CD4-positive, alpha-beta T cell treated with Interleukin-21 for 1 hour (primary cell): ENCODE data around the gene DUSP28.

Experiments
- DNase-seq: peaks from one replicate; pipeline ENCODE4 v3.0.0-alpha.2; 2020

Gene DUSP28

DNA sequence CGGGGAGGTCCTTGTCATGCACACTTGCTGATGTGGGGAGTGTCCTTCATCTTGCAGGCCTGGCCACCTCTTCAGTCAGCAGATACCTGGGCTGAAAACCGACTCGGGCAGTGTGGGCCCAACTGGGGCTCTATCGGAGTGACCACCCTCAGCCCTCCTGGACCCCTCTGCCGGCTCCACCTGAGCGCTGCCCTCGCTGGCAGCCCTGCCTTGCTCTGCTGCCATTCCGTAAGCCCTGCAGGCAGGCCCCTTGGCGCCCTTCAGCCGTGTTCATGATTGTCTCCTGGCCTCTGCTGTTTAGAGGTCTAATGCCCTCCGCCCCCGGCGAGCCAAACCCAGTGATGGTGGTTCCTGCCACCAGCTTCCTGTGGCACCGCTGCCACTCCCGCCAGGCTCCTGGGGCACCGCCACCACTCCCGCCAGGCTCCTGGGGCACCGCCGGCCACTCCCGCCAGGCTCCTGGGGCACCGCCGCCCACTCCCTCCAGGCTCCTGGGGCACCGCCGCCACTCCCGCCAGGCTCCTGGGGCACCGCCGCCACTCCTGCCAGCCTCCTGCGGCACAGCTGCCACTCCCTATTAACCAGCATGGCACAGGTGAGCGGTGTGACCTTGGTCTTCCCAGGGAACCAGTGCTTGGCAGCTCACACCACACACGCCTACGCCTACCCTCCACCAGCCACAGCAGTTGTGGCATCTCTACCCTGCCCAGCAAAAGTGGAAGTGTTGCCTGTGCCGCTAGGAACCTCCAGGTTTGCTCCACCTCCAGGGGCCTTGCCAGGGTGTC lies 42.3 kb downstream of the DUSP28 start:
- DNase-seq: no peak

GRCh38 chr2:240603081-240603835 lies 43.1 kb downstream of the DUSP28 start:
- DNase-seq: no peak

DNA sequence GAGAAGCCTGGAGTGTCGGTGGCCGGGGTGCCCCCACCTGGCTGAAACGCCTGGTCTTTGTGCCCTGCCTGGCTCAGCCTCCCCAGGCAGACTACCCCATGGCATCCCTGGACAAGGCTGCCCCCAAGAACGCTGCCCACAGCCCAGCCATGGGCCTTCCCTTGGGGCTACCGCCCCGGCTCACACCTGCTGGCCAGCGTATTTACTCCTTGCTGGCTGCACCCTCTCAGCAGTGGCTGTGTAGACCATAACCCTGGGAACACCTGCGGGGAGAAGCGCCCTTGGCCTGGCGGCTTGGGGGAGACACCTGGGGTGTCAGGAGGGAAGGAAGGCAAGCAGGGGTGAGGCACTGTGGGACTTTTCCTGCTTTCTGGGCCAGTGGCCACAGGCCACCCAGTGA lies 43.7 kb downstream of the DUSP28 start:
- no peak for DNase-seq

- no peak for DNase-seq
These were observed 44.3 kb downstream of the DUSP28 start for GRCh38 chr2:240604291-240604938.

GRCh38 chr2:240604939-240605716 lies 45.0 kb downstream of the DUSP28 start:
- DNase-seq: no peak

DNA sequence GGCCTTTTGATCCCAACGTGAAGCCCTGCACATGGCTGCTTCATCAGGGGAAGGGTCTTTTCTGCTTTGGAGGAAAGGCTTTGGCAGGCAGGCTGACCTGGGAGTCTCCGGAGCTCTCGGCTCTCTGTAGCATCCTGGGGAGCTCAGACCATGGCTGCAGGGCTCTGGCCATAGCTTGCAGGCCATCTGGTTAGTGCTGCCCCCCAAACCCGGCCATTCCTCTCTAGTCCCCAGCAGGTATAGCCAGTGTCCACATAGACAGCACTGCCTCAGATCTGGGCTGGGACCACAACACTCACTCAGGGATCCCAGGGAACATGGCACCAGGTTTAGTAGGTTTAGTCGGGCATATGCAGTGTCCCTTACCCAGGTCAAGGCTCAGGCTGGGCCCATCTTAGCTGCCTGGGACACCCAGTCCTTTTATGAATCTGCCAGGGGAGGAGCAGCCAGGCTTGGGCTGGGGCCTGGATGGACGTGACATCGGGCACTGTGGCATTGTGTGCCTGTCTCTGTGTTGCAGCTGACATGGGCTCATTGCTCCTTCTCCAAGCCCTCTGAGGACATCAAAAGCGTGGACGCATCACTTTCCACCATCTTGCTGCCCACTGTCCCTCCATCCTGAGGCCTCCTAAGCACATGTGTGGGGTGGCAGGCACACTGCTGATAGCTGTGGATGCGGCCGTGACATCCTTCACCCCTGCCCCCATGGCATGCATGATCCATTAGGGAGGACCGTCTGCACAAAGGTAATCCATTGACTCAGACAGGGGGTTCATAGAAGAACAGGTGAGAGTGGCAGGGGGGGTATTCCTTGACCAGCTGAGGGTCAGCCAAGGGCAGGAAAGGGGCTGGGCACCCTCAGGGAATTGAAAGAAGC lies 45.9 kb downstream of the DUSP28 start:
- no peak for DNase-seq

DNA sequence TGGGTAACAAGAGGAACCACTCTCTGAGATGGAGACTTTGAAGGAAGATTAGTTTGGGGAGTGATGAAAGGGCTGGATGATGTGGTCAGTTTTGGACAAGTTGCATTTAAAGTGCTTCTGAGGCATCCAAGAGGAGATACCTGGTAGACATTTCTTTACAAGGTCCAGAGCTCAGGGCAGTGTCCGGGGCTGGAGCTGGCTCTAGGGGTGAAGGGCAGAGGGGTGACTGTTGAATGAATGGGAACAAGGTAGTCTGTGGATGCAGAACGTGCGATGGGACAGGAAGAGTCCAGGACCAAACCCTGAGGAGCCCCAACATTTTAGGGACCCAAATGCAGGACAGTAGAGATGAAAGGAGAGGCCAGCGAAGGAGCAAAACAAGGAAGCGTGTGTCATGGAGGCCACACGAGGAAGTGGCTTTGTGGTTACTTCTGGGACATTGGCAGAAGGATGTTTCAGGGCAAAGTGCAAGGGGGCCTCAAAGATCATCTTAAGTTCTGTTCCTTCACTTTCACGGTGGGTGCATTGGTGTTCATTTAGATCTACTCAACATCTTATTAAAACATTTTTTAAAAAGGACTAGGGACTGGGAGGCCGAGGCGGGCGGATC lies 51.5 kb downstream of the DUSP28 start:
- DNase-seq: no peak
